Panc1 (cell line): ENCODE data around the gene OLFML2A. TPM values are rescaled to one million over a fixed set of nuclear protein-coding genes. Genes with fewer than 3 reads are reported as not detected.
"Not testable (repeated sequence)": the region's sequence is repeated elsewhere in the genome, so short reads cannot be mapped to it uniquely, and the experiment has no call there.

Experiments used
- ATAC-seq: fragments of 200-7000 bp; cut with Tn5 transposase; 2 replicates; pipeline ENCODE4 v1.9.1; 2020; ENCODE audit warnings: mild to moderate bottlenecking, moderate library complexity
- BruUV-seq: library from RNA; stranded (reverse); fragments of 400-500 nt; replicated peaks from 2 replicates; lab custom pipeline; 2021; lab: Mats Ljungman, UMichigan
- CTCF ChIA-PET: fragments of 300-600 bp; sonication (Branson Sonifier 250); formaldehyde crosslinking; loops from one replicate; lab custom pipeline; 2022; ENCODE audit warnings: antibody characterized with exemption; lab: Charles Lee
- POLR2A ChIA-PET: fragments of 300-600 bp; sonication (Branson Sonifier 250); formaldehyde crosslinking; loops from one replicate; lab custom pipeline; 2022; ENCODE audit warnings: antibody characterized with exemption; lab: Charles Lee
- DNase-seq: peaks from one replicate; pipeline ENCODE4 v3.0.0-alpha.2; 2010; ENCODE audit warnings: low read depth, low spot score
- H3K27ac ChIP-seq: 2 replicates; pipeline ENCODE4 v1.5.1; 2011; ENCODE audit warnings: mild to moderate bottlenecking, low read length, inconsistent platforms
- H3K27me3 ChIP-seq: fragments of 200-500 bp; sonication (Bioruptor generic); 2 replicates; pipeline ENCODE4 v1.6.0; 2014; ENCODE audit warnings: low read length, inconsistent platforms; ENCODE audit not compliant: control insufficient read depth, insufficient read depth
- H3K36me3 ChIP-seq: fragments of 200-500 bp; sonication (Bioruptor generic); 2 replicates; pipeline ENCODE4 v1.5.1; 2014; ENCODE audit warnings: inconsistent platforms, mild to moderate bottlenecking, low read length, moderate library complexity; ENCODE audit not compliant: control insufficient read depth, insufficient read depth
- H3K4me1 ChIP-seq: 2 replicates; pipeline ENCODE4 v1.5.1; 2011; ENCODE audit warnings: inconsistent platforms, mild to moderate bottlenecking, low read length, moderate library complexity; ENCODE audit not compliant: control insufficient read depth, insufficient read depth
- H3K4me3 ChIP-seq, 2 experiments: 2 replicates each; pipeline ENCODE4 v1.5.1; 2011 to 2012; ENCODE audit warnings: low read depth in 2 of 2, low read length in 2 of 2, mild to moderate bottlenecking in 2 of 2, inconsistent platforms in 1 of 2, moderate library complexity in 1 of 2
- H3K9me3 ChIP-seq: fragments of 200-500 bp; sonication (Bioruptor generic); 2 replicates; pipeline ENCODE4 v1.5.1; 2014; ENCODE audit warnings: low read depth, mild to moderate bottlenecking, inconsistent platforms, low read length, moderate library complexity; ENCODE audit not compliant: control insufficient read depth, insufficient read depth
- CTCF ChIP-seq: fragments of 450-650 bp; IDR thresholded peaks from 2 replicates; pipeline ENCODE4 v1.5.1; 2017; ENCODE audit warnings: mild to moderate bottlenecking
- POLR2AphosphoS5 ChIP-seq: IDR thresholded peaks from 2 replicates; pipeline ENCODE4 v1.6.1; 2012; ENCODE audit warnings: mild to moderate bottlenecking, low read depth, low read length, moderate library complexity
- REST ChIP-seq, 2 experiments: IDR thresholded peaks; 2 replicates each; pipeline ENCODE4 v1.6.1; 2011 to 2012; ENCODE audit warnings: low read depth in 2 of 2, control low read depth in 1 of 2, low read length in 1 of 2, mild to moderate bottlenecking in 1 of 2, moderate library complexity in 1 of 2; ENCODE audit not compliant: insufficient read depth in 1 of 2
- SIN3A ChIP-seq: IDR thresholded peaks from 2 replicates; pipeline ENCODE4 v1.6.1; 2012; ENCODE audit warnings: low read depth, mild to moderate bottlenecking, low read length, moderate library complexity, borderline replicate concordance; ENCODE audit not compliant: insufficient read depth
- TCF7L2 ChIP-seq: IDR thresholded peaks from 2 replicates; pipeline ENCODE4 v1.6.1; 2011; ENCODE audit warnings: mild to moderate bottlenecking, low read depth, low read length, inconsistent platforms
- in situ Hi-C: cut with HindIII; loops from 2 replicates; pipeline ENCODE4 v1.10.0; 2016; ENCODE audit warnings: low sequenced_read_pairs, low pct_unique_long_range_greater_than_20kb
- intact Hi-C: fragments of 100-400 bp; cut with micrococcal nuclease; formaldehyde crosslinking; loops from one replicate; pipeline ENCODE4 v1.10.0; 2022; ENCODE audit not compliant: unreplicated experiment
- total RNA-seq: library from RNA; stranded (reverse); gene quantifications from one replicate; pipeline ENCODE4 v1.2.1, GENCODE V29; 2021; ENCODE audit not compliant: unreplicated experiment

The OLFML2A gene
- total RNA-seq, 1 experiment from 2014 or later = 44.5 TPM

- peak; percentile 63 for ATAC-seq
- Histone ChIP-seq H3K4me3 (no peak overlapping the region), H3K4me1 (peaks cover 7% of the 10 kb centered on the region)
These were observed 58.2 kb downstream of the OLFML2A start for GRCh38 chr9:124835026-124835557.

GRCh38 chr9:124838132-124838531, 61.2 kb downstream of the OLFML2A start:
- intact Hi-C loops, BruUV-seq, H3K36me3 ChIP-seq, H3K4me1 ChIP-seq, DNase-seq, H3K9me3 ChIP-seq, ATAC-seq, H3K27ac ChIP-seq, H3K27me3 ChIP-seq, H3K4me3 ChIP-seq, in situ Hi-C loops: not testable (repeated sequence)
- ChIA-PET POLR2A (interaction anchor here (0.6 kb wide), 1 partner anchor 52 kb away, joined by 4 read pairs; no protein-coding TSS in a partner anchor), CTCF (interaction anchor here (0.8 kb wide), 1 partner anchor 59 kb away, joined by 7 read pairs; no protein-coding TSS in a partner anchor)

More at GRCh38 chr9:124835026-124835557, 58.2 kb downstream of the OLFML2A start:
- Histone ChIP-seq H3K27ac (no peak overlapping the region), H3K9me3 (no peaks in the 10 kb centered on the region), H3K36me3 (no peaks in the 10 kb centered on the region), H3K27me3 (no peaks in the 10 kb centered on the region)
- CTCF ChIA-PET = interaction anchor here (0.6 kb wide), 1 partner anchor 214 kb away, joined by 4 read pairs; no protein-coding TSS in a partner anchor
- intact Hi-C loops = no loop called here
- no peak for DNase-seq
- TF ChIP-seq TCF7L2 (no peak), POLR2AphosphoS5 (no peak), SIN3A (no peak), REST (IDR thresholded peaks at IDR 0.05; ENCODE audit: insufficient read depth in 1 of 2, low read depth in 2 of 2, low read length in 1 of 2) (no peak), CTCF (no peak)
- POLR2A ChIA-PET = interaction anchor here (0.6 kb wide), 1 partner anchor 56 kb away, joined by 3 read pairs; no protein-coding TSS in a partner anchor
- no TSS peak for BruUV-seq
- in situ Hi-C loops = no loop called here

GRCh38 chr9:124838567-124839275, 61.8 kb downstream of the OLFML2A start:
- H3K27ac ChIP-seq, DNase-seq, intact Hi-C loops, H3K4me1 ChIP-seq, BruUV-seq, ATAC-seq, POLR2A ChIA-PET, H3K36me3 ChIP-seq, H3K27me3 ChIP-seq, H3K4me3 ChIP-seq, H3K9me3 ChIP-seq, in situ Hi-C loops: not testable (repeated sequence)
- CTCF ChIA-PET = interaction anchor here (0.8 kb wide), 1 partner anchor 60 kb away, joined by 7 read pairs; no protein-coding TSS in a partner anchor
